Lower lobe of right lung (tissue), 2 donors: Measurements from ENCODE around the gene MIPEP. TPM values are rescaled to one million over a fixed set of nuclear protein-coding genes. Genes with fewer than 3 reads are reported as not detected.

ENCODE experiments used
- ATAC-seq, 2 donors: fragments of 200-7000 bp; cut with Tn5 transposase; one replicate each; pipeline ENCODE4 v1.9.1; 2020 to 2022; ENCODE audit warnings: mild to moderate bottlenecking in 2 of 2, moderate library complexity in 2 of 2
- DNase-seq: peaks from one replicate; pipeline ENCODE4 v3.0.0-alpha.2; 2020
- H3K27ac ChIP-seq: fragments of 200-600 bp; one replicate; pipeline ENCODE4 v1.8.0; 2022
- H3K27me3 ChIP-seq: fragments of 200-600 bp; one replicate; pipeline ENCODE4 v1.8.0; 2022; ENCODE audit warnings: low read depth
- H3K36me3 ChIP-seq: fragments of 200-600 bp; one replicate; pipeline ENCODE4 v1.8.0; 2022; ENCODE audit warnings: mild to moderate bottlenecking
- H3K4me1 ChIP-seq: fragments of 200-600 bp; one replicate; pipeline ENCODE4 v1.8.0; 2022
- H3K4me3 ChIP-seq: fragments of 200-600 bp; one replicate; pipeline ENCODE4 v1.8.0; 2022; ENCODE audit warnings: mild to moderate bottlenecking
- H3K9me3 ChIP-seq: fragments of 200-600 bp; one replicate; pipeline ENCODE4 v1.8.0; 2022
- CTCF ChIP-seq: fragments of 200-600 bp; IDR thresholded peaks from one replicate; pipeline ENCODE4 v1.8.0; 2022; ENCODE audit warnings: antibody characterized with exemption, mild to moderate bottlenecking
- intact Hi-C: fragments of 100-400 bp; cut with DNase I; formaldehyde crosslinking; loops from one replicate; pipeline ENCODE4 v1.11.0; 2022
- total RNA-seq: library from RNA; stranded (reverse); fragmentation: NEBNext Ultra II Directional; extraction: Animal tissue kit (Norgen Biotek cat#: 25700); gene quantifications from one replicate; pipeline ENCODE4 v1.2.1, GENCODE V29; 2021
- donor health status: DM: no; HTN: yes; CAD: no; lungs with severe emphysema.

Gene MIPEP
- total RNA-seq, 1 donor from 2014 or later = 18.4 TPM

GRCh38 chr13:23778002-23778652, 111.1 kb downstream of the MIPEP start:
- intact Hi-C loops = no loop called here
- no peak for DNase-seq

GRCh38 chr13:23777575-23777870, 111.7 kb downstream of the MIPEP start:
- H3K4me1 ChIP-seq = peaks cover 23% of the 10 kb centered on the region

More at GRCh38 chr13:23778002-23778652, 111.1 kb downstream of the MIPEP start:
- no peaks in the 10 kb centered on the region for H3K36me3 ChIP-seq
- no peaks in the 10 kb centered on the region for H3K9me3 ChIP-seq
- H3K27me3 ChIP-seq = no peaks in the 10 kb centered on the region
- H3K4me1 ChIP-seq = peaks cover 23% of the 10 kb centered on the region
- peak overlapping the region; percentile 37 for H3K27ac ChIP-seq
- TF ChIP-seq CTCF = no peak
- no peak overlapping the region for H3K4me3 ChIP-seq
- no peak for ATAC-seq

GRCh38 chr13:23776698-23777574, 112.3 kb downstream of the MIPEP start:
- H3K4me1 ChIP-seq = peaks cover 23% of the 10 kb centered on the region
- DNase-seq = no peak
- H3K27me3 ChIP-seq = no peaks in the 10 kb centered on the region
- no peak for TF ChIP-seq CTCF
- H3K36me3 ChIP-seq = no peaks in the 10 kb centered on the region
- ATAC-seq = peak; percentile 48 to 64
- H3K9me3 ChIP-seq = no peaks in the 10 kb centered on the region
- intact Hi-C loops = no loop called here
- H3K27ac ChIP-seq = no peak overlapping the region
- H3K4me3 ChIP-seq = no peak overlapping the region

More at GRCh38 chr13:23777575-23777870, 111.7 kb downstream of the MIPEP start:
- intact Hi-C loops = no loop called here
- no peak for TF ChIP-seq CTCF
- H3K9me3 ChIP-seq = no peaks in the 10 kb centered on the region
- ATAC-seq (peak in 1 of 2 donors; percentile 44), DNase-seq (no peak)
- H3K27me3 ChIP-seq = no peaks in the 10 kb centered on the region
- no peak overlapping the region for H3K4me3 ChIP-seq
- H3K27ac ChIP-seq = no peak overlapping the region
- no peaks in the 10 kb centered on the region for H3K36me3 ChIP-seq

- Histone ChIP-seq H3K9me3 (no peaks in the 10 kb centered on the region), H3K36me3 (no peaks in the 10 kb centered on the region), H3K27ac (no peak overlapping the region), H3K4me3 (no peak overlapping the region), H3K27me3 (no peaks in the 10 kb centered on the region), H3K4me1 (peaks cover 12% of the 10 kb centered on the region)
- TF ChIP-seq CTCF = no peak
- intact Hi-C loops = no loop called here
- DNase-seq (no peak), ATAC-seq (no peak)
Observed at GRCh38 chr13:23772717-23773116, 116.5 kb downstream of the MIPEP start.

- no peak for TF ChIP-seq CTCF
- Histone ChIP-seq H3K36me3 (no peaks in the 10 kb centered on the region), H3K4me3 (no peak overlapping the region), H3K4me1 (peaks cover 4% of the 10 kb centered on the region), H3K27ac (no peak overlapping the region), H3K9me3 (no peaks in the 10 kb centered on the region), H3K27me3 (no peaks in the 10 kb centered on the region)
- DNase-seq (no peak), ATAC-seq (no peak)
- intact Hi-C loops = no loop called here
Observed at GRCh38 chr13:23771956-23772355, 117.2 kb downstream of the MIPEP start.
